NCI-H82 treated with DMSO at 0.1 percent for 48 hours (cell line): ENCODE measurements around the gene CDC42BPB.

Source experiments
- DNase-seq: peaks from one replicate; lab custom pipeline; 2025; ENCODE audit not compliant: unreplicated experiment; lab: John Stamatoyannopoulos, UW

CDC42BPB gene

DNA sequence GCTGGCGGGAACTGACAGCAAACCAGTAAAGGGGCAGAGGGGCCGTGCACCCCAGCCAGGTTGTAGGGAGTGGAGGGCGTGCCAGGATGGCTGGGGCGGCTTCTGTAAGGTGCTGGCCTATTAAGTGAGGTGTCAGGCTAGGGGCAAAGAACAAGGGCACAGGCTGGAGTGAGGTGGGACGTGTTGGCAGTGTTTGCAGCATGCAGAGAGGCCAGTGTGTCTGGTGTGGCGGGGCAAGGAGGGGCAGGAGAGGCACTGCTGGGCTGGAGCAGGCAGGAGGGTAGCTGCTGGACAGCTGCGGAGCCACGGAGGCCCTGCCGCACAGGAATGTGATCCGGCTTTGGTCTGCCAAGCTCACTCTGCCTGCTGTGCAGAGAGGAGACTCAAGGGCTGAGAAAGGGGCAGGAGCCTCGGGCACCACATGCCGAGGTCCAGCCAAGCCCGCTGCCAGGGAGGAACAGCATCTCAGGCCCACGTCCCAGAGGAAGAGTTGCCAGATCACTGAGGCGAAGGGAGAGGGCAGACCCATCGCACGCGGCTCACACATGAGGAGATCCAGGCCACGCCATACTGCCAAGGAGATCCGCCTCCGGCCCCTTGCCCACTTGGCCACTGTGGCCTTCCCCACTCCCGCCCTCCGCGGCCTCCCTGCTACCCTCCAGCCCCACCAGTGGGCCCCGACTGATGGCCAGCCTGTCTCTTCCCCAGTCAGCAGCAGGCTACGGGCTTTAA is 88.1 kb downstream of the CDC42BPB start:
- DNase-seq = no peak

DNA sequence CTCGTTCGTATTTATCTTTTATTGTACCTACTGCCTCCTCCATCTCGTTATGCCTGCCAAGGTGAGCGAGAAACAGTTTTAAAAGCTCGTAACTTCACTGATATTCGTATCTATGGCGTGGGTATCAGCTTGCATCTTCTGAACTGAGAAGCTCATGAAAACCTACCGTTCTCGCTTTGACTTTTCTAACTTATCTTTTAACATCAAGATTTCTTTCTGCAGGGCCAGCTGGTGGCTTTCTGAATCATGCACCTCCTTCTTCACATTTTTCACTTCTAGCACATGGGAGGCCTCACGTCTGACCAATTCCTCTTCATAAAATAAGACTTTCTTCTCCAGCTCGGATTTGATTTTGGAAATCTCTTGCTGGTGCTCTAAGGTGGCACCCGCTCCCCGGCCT is 89.0 kb downstream of the CDC42BPB start:
- DNase-seq = no peak

DNA sequence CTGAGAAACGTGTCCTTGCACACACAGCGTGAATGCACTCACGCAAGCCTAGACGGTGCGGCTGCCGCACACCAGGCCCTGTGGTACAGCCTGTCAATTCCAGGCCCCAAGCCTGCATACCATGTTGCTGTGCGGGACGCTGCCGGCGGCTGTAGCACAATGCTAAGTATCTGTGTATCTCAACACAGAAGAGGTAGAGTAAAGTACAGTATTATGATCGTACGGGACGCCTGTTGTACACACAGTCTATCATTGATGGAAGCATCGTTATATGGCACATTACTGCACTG is 89.9 kb downstream of the CDC42BPB start:
- DNase-seq = no peak

DNA sequence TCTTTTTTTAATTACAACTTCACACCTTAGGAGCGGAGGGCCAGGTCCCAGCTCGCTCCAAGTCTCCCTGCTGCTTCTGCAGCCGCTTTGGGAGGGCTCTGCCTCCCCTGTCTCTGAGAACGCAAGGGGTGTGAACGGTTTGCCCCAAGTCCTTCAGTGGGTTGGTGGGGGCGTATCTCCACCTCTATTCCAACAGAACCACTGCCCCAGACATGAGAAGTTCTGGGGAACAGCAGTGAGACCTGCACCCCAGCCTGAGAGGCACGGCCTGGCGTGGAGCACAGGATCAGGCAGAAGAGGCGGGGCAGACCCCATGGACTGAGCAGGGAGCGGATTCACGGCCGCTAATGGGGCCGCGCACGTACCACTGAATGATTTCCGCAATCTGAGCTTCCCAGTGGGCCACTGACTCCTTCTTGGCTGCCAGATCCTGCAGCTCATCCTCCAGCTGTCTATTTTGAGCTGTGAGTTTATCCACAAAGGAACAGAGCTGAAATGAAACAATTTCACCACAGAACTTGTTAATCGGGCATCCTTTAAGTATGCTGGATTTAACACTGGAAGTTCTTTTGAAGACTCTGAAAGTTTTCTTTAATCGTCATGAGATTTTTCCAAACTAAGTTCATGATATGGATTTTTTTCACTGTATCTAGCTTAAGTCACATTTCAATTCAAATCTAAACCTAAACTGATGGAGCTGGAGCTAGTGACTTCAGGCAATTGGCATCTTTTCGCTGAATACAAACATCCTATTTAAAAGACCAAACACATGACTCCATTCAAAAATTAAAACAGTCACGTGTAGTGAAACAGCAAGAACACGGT is 90.5 kb downstream of the CDC42BPB start:
- no peak for DNase-seq

DNA sequence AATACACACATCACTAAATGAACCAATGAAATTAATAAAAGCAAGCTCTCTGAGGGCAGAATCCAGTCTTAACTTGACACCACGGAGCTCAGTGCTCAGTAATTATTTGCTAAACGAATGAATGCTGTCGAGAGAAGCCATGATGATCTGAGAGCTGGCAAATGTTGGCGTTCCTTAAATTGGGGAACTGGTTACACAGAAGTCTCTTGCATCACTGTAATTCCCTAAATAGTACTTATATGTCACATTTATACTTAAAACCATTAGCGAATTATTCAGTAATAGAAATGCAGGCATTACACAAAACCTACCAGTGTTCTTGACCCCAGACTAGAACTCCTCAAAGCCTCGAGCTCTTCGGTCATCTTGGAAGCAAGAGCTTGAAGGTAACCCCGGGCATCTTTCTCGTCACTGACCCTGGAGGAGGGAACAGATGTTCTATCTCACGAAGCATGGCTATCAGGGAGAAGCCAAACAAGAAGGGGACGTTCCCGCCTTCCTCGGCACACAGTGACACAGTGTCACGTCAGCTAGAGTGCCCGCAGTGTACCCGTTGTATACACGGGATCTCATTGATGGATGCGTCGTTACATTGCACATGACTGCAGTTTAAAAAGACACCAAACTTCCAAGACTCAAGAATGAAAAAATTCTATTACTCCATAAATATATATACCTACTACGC is 91.2 kb downstream of the CDC42BPB start:
- DNase-seq = no peak

DNA sequence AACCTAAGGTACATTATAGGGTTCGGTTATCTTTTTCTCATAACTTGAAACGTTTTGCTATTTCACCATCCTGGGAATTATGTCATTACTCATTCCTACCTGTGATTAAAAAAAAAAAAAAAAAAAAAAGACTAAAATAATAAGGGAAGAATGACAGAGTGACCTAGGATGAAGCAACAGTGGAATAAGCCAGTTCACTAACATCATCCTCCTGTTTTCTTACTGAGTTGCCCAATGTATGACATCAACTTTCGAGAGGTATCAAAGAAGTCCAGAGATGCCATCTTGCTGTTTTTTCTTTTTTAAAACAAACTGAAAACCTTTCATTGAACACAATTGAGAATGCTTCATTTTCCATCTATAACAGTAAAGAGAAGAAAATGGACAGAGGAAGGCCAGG is 92.1 kb downstream of the CDC42BPB start:
- no peak for DNase-seq

DNA sequence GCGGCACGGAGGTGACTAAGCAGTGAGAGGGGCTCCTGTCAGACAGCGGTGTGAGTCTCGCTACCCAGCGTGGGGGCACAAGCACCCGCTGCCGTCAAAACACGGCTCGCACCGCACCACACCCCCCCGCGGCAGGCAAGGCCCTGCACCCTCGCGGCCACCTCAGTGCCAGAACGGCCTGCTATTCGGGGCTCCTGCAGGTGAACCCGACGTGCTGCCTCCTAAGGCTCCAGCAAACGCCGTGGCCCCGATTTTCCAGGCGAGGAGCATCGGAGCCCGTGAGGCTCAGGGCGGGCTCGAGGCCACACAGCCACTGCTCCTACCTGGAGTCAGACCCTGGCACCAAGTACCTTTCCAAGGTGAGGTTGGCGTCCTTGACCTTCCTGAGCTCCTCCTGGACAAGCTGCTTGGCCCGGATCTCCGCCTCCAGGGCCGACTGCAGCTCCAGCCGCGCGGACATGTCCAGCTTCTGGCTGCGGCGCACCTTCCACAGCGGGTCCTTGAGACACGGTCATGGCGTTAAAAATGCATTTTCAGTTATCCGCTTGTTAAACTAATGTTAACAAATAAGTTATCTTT is 93.1 kb downstream of the CDC42BPB start:
- no peak for DNase-seq

DNA sequence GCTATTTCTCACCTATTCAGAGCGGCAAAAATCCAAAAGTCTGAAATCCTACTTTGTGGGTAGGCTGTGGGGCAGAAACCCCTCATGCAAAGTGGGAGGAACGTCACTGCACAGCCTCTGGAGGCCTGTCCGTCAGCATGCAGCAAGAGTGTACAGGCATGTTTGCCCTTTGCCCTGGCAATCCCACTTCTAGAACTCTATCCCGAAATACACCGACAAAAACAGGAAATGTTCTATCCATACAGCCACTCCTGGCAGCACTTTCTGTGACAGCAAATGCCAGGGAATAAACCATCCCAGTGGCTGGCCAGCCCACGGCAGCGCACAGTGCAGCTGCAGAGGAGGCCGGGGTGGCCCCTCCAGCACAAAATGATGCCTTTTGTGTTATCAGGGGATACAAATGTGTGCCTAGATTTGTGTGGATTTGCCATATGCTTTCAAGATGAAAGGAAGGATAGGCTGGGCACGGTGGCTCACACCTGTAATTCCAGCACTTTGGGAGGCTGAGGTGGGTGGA is 95.2 kb downstream of the CDC42BPB start:
- no peak for DNase-seq

DNA sequence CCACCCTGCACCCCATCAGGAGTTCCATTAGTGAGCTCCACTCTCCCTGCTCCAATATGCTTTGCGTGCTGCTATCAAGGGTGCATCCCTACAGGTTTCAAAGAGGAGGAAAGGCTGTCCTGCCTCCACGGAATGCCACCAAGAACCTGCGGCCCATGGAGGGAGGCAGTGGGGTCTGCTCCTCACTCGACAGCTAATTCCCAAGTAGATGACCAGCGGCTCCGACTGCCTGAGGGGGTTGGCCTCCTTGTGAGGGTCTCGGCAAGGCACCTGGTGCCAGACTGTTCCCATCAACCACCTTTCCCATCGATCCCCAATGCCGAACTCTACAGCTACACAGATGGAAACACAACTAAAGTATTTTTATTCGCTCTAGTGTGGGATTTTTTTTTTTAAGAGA is 98.9 kb downstream of the CDC42BPB start:
- DNase-seq = no peak

DNA sequence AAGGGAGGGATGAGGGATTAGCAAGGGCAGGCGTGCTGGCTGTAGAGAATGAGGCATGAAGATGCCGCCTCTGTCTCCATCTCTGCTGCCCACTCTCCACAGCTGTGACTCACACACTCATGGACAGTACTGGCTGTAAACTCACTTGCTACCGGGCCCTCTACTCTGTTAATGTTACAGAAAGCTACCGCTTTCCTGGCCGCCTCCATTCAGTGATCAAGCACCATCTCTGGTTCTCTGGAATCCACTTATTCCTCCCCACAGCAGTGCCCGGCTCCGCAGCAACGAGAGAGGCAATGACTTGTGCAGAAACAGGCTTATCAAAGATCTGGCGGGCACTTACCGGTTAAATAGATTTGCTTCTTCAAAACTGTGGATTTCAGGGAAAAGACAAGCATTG is 100.1 kb downstream of the CDC42BPB start:
- DNase-seq = no peak

DNA sequence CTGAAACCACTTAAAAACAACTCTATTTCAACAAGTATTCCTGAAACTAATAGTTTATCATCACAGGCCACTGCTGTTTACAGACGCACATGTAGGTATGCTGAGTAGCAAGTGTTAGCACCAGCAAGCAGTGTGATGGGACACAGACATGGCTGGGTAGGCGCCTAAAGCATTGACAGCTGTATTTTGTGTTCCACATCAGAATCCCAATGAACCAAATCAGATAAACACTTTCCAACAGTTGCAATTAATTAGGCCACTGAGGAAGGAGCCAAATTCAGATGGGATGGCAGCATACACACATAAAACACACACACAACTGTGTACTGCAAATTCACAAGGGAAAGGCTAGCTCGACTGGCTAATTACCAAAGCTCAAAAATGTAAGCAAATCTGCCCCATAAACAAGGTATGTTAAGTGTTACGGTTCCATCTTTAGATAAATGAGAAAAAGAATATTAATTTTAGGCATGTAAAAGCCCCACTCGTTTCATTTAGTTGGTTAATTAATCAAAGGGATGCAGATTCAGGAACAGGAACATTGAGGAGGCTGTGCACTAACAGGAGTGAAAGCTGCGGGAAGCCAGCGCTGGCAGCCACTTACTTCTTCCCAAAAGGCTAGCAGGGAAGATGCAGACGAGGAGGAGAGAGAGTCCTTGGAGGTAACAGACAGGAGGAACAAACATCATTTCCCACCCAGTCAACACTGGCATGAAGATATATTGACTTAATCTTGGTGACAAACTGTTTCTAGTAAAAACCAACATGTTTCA is 101.5 kb downstream of the CDC42BPB start:
- no peak for DNase-seq

DNA sequence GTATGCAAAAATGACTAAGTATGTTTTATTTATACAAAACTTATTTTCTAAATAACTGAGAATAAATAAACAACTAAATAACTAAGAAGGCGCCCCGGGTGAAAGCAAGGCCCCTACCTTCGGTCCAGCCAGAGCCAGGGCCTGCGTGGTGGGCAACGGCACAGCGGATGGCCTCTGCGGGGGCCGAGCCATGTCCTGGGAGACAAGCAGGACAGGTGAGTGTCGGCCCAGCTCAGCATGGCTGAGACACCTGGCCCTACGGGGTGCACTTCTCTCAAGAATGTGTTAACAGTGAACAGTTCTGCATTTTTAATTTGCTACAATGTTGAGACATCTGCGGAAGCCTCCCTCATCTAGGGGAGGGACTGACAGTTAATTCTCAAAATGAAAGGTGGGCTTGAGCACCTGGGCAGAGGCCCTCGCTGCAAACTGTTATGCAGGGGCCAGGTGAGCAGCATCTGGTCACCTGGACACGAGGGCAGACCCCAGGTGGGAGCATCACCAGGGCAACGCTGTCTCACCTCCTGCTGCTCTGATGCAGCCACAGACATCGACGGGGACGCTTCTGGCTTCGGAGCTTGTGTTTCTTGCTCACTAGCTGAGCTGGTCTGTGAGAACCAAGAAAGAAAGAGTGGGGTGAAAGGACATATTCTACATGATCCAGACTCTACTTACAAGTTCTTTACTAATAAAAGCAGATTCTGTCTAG is 103.1 kb downstream of the CDC42BPB start:
- DNase-seq = no peak

DNA sequence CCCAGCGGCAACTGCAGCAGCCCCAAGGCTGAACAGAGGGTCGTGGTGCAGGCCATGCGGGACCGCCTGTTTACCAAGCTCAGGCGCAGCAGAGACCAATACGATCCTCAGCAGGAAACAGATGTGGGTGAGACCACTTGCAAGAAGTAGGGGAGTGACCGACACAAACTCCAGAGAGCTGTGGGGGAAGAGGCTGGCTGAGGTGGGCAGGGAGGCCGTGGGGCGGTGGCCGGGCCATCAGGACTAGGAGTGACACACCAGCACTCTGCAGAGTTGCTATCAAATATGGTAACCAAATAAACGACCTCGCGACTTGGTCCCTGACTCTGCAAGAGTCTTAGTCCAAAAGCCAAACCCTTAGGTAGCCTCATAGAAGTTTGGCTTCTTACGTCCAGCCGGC is 104.2 kb downstream of the CDC42BPB start:
- DNase-seq = no peak

DNA sequence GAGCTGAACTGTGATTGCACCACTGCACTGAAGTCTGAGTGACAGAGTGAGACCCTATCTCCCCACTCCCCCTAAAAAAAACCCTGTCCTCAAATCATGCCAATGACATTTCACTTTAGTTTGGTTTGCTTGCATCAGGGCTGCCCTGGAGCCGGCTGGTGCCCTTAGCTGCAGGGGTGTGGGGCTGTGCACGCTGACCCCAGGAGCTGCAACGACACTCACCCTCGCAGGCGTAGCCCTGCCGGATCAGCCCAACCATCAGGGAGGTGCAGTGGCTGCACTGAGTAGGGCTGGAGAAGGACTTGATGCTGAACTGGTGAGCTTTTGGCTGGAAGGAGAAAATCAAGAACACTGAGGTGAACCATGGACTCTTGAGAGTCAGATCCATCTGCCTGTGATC is 105.1 kb downstream of the CDC42BPB start:
- no peak for DNase-seq

DNA sequence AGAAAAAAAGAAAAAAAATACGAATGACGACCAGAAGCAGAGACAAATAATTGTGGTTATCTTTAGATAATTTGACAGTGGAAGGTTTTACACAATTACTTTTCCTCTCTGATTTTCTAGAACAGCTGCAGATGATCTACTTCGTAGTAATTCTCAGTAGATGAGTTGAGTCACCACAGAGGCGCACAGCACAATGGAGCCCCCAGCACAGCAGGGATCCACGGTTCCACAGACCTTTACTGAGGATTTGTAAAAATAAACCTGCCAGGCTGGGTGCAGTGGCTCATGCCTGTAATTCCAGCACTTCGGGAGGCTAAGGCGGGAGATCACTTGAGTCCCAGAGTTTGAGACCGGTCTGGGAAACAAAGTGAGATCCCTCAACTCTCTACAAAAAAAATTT is 105.5 kb downstream of the CDC42BPB start:
- DNase-seq = no peak

DNA sequence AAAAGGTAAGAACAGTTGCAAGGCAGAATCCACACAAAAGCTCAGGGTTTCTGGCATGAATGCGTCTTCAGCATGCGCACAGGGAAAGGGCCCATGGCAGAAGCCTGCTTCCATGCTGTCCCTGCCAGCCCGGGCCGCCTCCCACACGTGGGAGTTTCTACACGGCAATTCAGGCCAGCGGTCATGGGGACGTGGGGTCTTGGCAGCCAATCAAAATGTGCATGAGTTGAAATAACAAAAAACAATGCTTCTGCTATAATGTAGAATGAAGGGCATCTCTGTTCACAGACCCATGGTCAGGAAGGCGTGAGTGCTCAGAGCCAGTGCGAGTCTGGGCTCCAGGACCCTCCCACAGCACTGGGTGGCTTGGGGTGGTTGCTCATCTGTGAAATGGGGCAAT is 106.3 kb downstream of the CDC42BPB start:
- no peak for DNase-seq

DNA sequence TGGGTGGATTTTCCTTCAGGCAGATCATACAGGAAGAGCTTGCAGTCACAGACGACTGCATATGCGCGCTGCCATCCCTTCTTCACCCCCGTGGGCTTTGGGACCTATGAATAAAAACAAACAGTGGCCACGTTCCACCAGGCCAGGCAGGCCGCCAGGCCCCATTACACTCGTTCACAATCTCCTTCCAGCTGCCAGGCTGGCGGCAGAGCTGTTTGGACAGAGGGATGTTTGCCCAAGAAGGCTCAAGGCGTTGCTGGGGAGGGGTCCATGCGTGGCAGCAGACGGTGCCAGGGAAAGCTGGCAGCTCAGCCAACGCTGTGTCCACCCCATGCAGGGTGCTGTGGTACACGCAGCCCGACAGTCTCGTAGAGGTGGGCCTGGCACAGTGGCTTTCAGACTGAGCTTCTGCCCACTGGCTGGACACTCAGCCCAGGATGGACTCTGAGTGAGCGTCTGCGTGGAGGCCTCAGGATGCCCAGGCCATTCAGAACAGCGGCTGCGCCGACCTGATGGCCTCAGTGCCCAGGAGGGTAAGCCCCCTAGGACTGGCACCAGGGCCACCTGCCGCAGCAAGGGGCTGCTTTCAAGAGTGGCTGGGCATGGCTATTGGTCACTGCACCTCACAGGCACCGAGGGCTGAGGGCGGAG is 107.4 kb downstream of the CDC42BPB start:
- no peak for DNase-seq

DNA sequence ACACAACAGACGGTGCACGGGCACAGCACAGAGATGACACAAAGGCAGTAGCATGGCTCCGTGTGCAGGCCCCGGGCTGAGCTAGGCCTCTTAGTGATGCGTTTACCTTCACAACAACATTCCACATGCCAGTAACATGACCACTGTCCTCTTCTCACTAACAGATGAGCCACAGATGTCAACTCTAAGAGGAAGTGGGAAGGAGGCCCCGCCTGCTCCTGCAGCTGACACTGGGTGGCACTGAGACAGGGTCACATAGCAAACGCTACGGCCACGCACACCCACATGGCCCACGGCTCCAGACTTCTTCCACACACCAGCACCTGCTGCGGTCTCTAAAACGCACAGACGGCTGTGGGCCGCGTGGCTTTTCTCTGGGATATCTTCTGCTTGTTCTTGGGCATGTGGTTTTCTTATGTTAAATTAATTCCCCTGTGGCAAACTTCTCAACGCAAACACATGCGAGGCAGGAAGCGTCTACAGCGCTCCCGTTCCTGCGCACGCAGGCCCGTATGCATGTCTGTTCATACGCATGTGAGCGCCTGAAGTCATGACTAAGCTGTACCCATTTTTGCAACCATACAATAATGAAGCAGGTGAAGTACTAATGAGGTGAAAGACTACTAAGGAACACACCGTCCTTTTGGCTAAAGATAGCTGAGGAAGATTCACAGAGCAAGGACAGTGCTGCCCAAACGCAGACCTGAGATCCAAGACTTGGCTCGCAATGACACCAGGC is 108.1 kb downstream of the CDC42BPB start:
- DNase-seq = no peak

DNA sequence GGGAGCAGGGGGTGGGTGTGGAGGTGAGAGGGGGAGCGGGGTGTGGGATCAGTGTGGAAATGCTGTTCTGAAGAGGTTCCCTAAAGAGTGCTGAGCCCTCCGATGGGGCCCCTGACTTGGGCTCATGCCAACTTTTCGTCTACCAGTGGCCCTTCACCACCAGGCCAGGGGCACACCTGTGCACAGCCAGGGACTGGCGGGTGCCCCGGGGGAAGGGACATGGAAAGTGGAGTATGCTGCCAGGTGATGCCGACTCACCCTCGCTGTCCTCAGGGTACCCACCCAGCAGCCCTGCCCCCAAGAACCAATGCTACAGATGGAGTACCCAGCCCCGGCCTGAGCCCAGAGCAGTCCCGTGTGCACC is 108.7 kb downstream of the CDC42BPB start:
- DNase-seq = no peak
